ENCODE data around the gene DFFA.

DNA sequence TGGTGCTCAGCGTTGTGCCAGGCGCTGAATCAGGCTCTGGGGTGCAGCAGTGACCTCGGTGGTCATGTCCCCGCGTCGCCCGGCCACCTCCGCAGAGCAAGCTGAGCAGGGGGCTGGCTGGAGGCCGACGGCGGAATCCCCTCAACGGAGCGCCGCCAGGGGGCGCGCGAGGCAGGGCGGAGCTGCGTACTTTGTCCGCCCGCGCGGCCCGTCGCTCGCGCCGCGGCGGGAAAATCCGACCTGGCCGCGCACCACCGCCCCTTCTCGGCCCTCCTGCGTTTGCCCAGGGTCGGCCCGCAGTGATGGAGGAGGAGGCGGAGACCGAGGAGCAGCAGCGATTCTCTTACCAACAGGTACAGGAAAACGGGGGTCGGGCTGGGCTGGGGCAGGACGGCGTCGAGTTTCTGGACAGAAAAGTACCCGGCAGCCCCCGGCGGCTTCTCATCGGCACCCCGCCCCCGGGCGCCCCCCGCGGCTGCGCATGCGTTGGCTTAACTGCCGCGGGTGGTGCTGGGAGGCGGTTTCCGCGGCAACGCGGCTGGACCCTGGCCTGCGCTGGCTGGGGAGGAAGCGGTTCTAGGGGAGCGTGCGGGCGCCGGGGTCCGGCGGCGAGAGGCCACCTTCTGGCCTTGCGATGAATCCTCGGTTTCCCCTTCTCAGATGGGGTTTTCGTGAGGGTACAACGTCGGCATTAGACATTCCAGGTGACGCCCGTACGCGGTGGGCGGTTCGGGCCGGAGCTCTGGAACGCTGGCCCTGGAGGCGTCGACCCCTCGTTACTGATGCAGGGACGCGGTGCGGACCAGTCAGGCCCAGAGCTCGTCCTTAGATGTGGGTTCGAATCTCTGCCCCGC lies 41.9 kb downstream of the DFFA start, which contains the start of gene CENPS:
- TF ChIP-seq, protein P1, sequence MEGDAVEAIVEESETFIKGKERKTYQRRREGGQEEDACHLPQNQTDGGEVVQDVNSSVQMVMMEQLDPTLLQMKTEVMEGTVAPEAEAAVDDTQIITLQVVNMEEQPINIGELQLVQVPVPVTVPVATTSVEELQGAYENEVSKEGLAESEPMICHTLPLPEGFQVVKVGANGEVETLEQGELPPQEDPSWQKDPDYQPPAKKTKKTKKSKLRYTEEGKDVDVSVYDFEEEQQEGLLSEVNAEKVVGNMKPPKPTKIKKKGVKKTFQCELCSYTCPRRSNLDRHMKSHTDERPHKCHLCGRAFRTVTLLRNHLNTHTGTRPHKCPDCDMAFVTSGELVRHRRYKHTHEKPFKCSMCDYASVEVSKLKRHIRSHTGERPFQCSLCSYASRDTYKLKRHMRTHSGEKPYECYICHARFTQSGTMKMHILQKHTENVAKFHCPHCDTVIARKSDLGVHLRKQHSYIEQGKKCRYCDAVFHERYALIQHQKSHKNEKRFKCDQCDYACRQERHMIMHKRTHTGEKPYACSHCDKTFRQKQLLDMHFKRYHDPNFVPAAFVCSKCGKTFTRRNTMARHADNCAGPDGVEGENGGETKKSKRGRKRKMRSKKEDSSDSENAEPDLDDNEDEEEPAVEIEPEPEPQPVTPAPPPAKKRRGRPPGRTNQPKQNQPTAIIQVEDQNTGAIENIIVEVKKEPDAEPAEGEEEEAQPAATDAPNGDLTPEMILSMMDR (IDR thresholded peaks at IDR 0.05), result peak; percentile 94 to 99 (median 98)
- TF ChIP-seq EP300 (IDR thresholded peaks at IDR 0.05; ENCODE audit: low read depth) (no peak), POLR2A (IDR thresholded peaks at IDR 0.05) (peak; percentile 37), POLR2AphosphoS5 (IDR thresholded peaks at IDR 0.05) (peak; percentile 9 to 43 (median 23))
